ENCODE data around the gene CNTN4.

The CNTN4 gene

DNA sequence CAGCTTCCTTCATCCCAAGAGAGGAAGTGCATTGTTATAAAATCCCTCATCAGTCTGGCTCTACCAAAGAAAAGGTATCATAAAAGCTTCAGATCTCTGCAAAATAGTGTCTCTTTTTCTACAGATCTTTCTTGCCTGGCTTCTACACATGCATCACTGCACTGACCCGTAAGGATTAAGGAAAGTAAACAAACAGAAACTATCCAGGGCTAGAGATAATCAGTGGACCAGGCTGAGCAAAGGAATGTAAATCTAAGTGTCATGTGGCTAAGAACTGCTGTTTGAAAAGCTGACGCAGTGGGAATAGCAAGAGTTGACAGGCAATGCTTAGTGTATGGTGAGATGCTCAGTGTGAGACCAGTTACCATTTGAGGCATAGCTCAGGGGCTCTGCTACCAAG is 671.8 kb downstream of the CNTN4 start:
- H3K27ac ChIP-seq (ENCODE audit: low read length) = no peak overlapping the region
- no peak overlapping the region for H3K4me3 ChIP-seq (ENCODE audit: low read depth in 1 of 2, low read length in 2 of 2)
- H3K9me3 ChIP-seq (ENCODE audit: control insufficient read depth in 1 of 2, low read length in 2 of 2) = no peaks in the 10 kb centered on the region
- no peaks in the 10 kb centered on the region for H3K4me1 ChIP-seq (ENCODE audit: control insufficient read depth in 1 of 2, insufficient read depth in 2 of 2, low read length in 2 of 2)
- no peaks in the 10 kb centered on the region for H3K36me3 ChIP-seq (ENCODE audit: control insufficient read depth in 1 of 2, insufficient read depth in 2 of 2, low read length in 2 of 2)
- H3K27me3 ChIP-seq (ENCODE audit: low read depth, low read length) = no peaks in the 10 kb centered on the region

DNA sequence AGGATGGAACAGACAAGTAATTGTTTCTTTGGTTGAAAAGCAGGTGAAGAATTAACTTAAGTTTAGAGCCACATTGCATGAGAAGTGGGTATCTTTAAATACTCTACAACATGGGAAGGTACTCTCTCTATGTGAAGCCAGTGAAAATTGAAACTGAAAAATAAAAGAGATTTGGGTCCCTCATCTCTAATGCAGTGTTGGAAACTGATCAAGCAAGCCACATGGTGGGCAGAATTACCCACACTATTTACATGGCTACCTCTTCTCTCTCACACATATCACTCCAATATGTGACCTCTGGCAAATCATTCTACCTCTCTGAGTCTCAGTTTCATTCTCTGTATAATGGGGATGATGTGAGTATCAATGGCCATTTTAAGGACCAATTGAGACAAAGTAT is 672.5 kb downstream of the CNTN4 start:
- Histone ChIP-seq H3K27ac (ENCODE audit: low read length) (no peak overlapping the region), H3K27me3 (ENCODE audit: low read depth, low read length) (no peaks in the 10 kb centered on the region), H3K9me3 (ENCODE audit: control insufficient read depth in 1 of 2, low read length in 2 of 2) (no peaks in the 10 kb centered on the region), H3K36me3 (ENCODE audit: control insufficient read depth in 1 of 2, insufficient read depth in 2 of 2, low read length in 2 of 2) (no peaks in the 10 kb centered on the region), H3K4me3 (ENCODE audit: low read depth in 1 of 2, low read length in 2 of 2) (no peak overlapping the region), H3K4me1 (ENCODE audit: control insufficient read depth in 1 of 2, insufficient read depth in 2 of 2, low read length in 2 of 2) (no peaks in the 10 kb centered on the region)

DNA sequence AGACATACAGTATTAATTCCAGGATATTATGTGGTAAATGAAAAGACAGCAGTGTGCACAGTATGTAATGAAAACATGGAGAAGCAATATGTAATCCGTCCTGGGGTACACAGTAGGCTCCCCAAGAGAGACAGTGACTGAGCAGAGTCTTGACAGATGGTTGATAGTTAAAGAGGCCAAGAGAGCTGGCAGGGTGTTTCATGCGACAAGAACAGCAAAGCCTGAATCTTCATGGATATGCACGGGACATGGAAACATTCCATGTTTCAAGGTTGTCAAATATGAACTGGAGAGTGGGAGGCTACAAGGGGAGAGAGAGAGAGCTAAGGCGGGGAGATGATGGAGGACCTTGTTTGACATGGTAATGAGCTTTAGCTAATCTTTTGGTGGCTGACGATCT is 673.1 kb downstream of the CNTN4 start:
- Histone ChIP-seq H3K27ac (ENCODE audit: low read length) (no peak overlapping the region), H3K4me3 (ENCODE audit: low read depth in 1 of 2, low read length in 2 of 2) (no peak overlapping the region), H3K4me1 (ENCODE audit: control insufficient read depth in 1 of 2, insufficient read depth in 2 of 2, low read length in 2 of 2) (no peaks in the 10 kb centered on the region), H3K27me3 (ENCODE audit: low read depth, low read length) (no peaks in the 10 kb centered on the region), H3K9me3 (ENCODE audit: control insufficient read depth in 1 of 2, low read length in 2 of 2) (no peaks in the 10 kb centered on the region), H3K36me3 (ENCODE audit: control insufficient read depth in 1 of 2, insufficient read depth in 2 of 2, low read length in 2 of 2) (no peaks in the 10 kb centered on the region)

DNA sequence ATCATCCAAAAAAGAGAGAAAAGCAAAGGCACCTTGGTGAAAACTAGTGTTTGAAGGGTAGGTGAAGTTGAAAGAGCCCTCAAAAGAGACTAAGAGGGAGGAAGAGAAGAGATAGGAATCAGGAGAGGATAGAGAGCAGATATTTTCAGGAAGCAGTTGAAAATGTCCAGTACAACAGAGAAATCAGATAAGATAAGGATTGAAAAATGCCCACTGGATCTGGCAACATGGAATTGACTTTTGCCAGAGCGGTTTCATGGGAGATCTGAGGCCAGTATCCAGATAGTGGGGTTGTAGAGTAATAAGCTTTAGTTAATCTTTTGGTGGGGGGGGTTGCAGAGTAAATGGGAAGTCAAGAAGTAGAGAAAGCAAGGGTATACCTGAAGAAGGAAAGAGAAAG is 674.1 kb downstream of the CNTN4 start:
- Histone ChIP-seq H3K27ac (ENCODE audit: low read length) (no peak overlapping the region), H3K4me1 (ENCODE audit: control insufficient read depth in 1 of 2, insufficient read depth in 2 of 2, low read length in 2 of 2) (no peaks in the 10 kb centered on the region), H3K36me3 (ENCODE audit: control insufficient read depth in 1 of 2, insufficient read depth in 2 of 2, low read length in 2 of 2) (no peaks in the 10 kb centered on the region), H3K9me3 (ENCODE audit: control insufficient read depth in 1 of 2, low read length in 2 of 2) (no peaks in the 10 kb centered on the region), H3K27me3 (ENCODE audit: low read depth, low read length) (no peaks in the 10 kb centered on the region), H3K4me3 (ENCODE audit: low read depth in 1 of 2, low read length in 2 of 2) (no peak overlapping the region)

DNA sequence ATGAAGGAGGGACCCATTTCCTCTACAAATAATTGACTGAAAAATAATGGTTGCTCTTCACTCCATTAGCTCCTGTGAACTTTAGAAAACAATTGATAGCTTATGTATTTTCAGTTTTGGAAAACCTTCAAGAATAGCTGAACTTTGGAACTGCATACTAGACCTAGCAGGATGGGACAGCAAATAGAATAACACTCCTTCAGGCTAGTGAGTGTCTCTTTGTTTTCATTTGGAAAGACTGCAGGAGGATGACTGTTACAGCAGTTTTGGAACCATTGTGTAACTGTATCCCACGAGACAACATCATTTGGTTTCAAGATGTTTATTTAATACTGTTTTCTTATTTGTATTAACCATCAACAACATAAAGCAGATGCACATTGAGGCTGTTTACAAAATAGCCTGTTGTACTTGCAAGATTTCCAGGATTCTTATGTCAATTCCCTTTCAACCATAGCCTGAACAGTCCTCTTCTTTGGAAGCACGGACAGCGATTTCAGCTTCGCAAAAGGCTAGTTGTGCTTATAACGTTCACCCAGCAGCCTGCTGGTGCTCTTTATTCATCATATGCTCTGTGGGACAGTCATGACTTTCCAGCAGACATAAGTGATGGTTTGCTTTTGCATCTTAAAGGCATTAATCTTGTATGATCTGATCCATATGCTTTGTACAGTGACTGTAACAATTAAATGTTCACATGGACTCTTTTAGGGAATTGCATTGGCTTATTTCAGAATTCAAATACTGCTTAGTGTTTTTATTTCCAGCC is 676.0 kb downstream of the CNTN4 start:
- no peaks in the 10 kb centered on the region for H3K4me1 ChIP-seq (ENCODE audit: control insufficient read depth in 1 of 2, insufficient read depth in 2 of 2, low read length in 2 of 2)
- no peaks in the 10 kb centered on the region for H3K9me3 ChIP-seq (ENCODE audit: control insufficient read depth in 1 of 2, low read length in 2 of 2)
- no peak overlapping the region for H3K4me3 ChIP-seq (ENCODE audit: low read depth in 1 of 2, low read length in 2 of 2)
- no peaks in the 10 kb centered on the region for H3K27me3 ChIP-seq (ENCODE audit: low read depth, low read length)
- no peaks in the 10 kb centered on the region for H3K36me3 ChIP-seq (ENCODE audit: control insufficient read depth in 1 of 2, insufficient read depth in 2 of 2, low read length in 2 of 2)
- H3K27ac ChIP-seq (ENCODE audit: low read length) = no peak overlapping the region

DNA sequence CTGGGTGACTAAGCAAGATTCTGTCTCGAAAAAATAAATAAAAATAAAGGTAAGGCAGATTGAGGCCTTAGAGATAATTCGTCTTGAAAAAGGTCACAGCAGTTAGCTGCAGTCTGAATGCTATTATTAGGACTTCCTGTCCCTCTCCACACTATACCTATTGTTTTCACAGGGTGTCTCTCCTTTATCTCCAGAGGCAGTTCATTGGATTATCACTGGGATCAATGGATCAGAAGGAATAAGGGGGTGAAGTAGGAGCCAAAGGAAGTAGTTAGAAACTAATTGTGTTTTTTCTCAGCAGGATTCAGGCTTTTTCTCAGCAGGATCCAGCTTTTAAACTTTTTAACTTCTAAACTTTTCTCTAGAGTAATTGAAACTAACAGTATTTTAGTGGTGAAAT is 684.6 kb downstream of the CNTN4 start:
- Histone ChIP-seq H3K36me3 (ENCODE audit: control insufficient read depth in 1 of 2, insufficient read depth in 2 of 2, low read length in 2 of 2) (no peaks in the 10 kb centered on the region), H3K4me1 (ENCODE audit: control insufficient read depth in 1 of 2, insufficient read depth in 2 of 2, low read length in 2 of 2) (no peaks in the 10 kb centered on the region), H3K27me3 (ENCODE audit: low read depth, low read length) (no peaks in the 10 kb centered on the region), H3K4me3 (ENCODE audit: low read depth in 1 of 2, low read length in 2 of 2) (no peak overlapping the region), H3K27ac (ENCODE audit: low read length) (no peak overlapping the region), H3K9me3 (ENCODE audit: control insufficient read depth in 1 of 2, low read length in 2 of 2) (no peaks in the 10 kb centered on the region)

DNA sequence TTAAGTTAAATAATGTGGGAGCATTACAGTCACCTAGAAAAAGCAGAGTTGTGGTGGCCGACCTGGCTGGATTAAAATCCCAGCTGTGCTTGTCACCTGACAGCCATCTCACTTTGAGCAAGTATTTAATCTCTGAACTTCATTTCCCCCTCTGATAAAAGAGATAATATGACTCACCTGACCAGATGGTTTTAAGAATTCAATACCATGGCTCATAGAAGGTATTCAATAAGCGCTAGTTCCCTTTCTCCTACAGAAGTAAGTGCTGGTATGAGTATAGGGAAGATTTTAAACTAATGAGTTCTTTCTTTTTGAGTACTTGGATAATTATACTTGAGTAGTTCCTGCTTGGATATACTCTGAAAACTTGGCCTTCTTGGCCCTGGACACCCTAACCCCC is 686.0 kb downstream of the CNTN4 start:
- H3K9me3 ChIP-seq (ENCODE audit: control insufficient read depth in 1 of 2, low read length in 2 of 2) = no peaks in the 10 kb centered on the region
- H3K36me3 ChIP-seq (ENCODE audit: control insufficient read depth in 1 of 2, insufficient read depth in 2 of 2, low read length in 2 of 2) = no peaks in the 10 kb centered on the region
- no peaks in the 10 kb centered on the region for H3K4me1 ChIP-seq (ENCODE audit: control insufficient read depth in 1 of 2, insufficient read depth in 2 of 2, low read length in 2 of 2)
- no peak overlapping the region for H3K27ac ChIP-seq (ENCODE audit: low read length)
- H3K4me3 ChIP-seq (ENCODE audit: low read depth in 1 of 2, low read length in 2 of 2) = no peak overlapping the region
- no peaks in the 10 kb centered on the region for H3K27me3 ChIP-seq (ENCODE audit: low read depth, low read length)

DNA sequence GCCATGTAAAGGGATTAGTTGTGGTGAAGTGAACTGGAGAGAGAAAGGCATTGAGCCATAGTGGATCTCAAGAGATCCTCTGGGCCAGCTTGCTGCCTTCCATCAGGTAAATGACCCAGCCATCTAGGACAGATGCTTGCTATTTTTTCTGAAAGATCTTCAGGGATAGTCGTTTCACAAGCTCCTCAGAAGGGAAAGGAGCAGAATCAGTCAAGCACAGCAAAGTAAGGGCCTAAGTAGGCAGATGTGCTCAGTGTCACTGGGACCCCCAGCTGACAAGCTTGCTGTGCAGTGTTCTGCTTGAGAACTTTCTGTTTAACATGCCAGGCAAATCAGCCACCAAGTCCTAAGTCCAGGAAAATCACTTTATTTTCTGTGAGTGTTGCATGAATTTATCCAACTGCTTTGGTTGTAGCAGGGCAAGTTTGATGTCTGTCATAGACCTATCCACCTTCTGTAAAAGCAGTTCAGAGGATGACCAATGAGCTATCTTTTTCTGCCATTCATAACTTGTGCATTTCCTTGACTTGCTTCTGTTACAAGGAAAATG is 691.7 kb downstream of the CNTN4 start:
- no peaks in the 10 kb centered on the region for H3K4me1 ChIP-seq (ENCODE audit: control insufficient read depth in 1 of 2, insufficient read depth in 2 of 2, low read length in 2 of 2)
- H3K27me3 ChIP-seq (ENCODE audit: low read depth, low read length) = no peaks in the 10 kb centered on the region
- no peak overlapping the region for H3K4me3 ChIP-seq (ENCODE audit: low read depth in 1 of 2, low read length in 2 of 2)
- H3K9me3 ChIP-seq (ENCODE audit: control insufficient read depth in 1 of 2, low read length in 2 of 2) = no peaks in the 10 kb centered on the region
- no peaks in the 10 kb centered on the region for H3K36me3 ChIP-seq (ENCODE audit: control insufficient read depth in 1 of 2, insufficient read depth in 2 of 2, low read length in 2 of 2)
- no peak overlapping the region for H3K27ac ChIP-seq (ENCODE audit: low read length)

DNA sequence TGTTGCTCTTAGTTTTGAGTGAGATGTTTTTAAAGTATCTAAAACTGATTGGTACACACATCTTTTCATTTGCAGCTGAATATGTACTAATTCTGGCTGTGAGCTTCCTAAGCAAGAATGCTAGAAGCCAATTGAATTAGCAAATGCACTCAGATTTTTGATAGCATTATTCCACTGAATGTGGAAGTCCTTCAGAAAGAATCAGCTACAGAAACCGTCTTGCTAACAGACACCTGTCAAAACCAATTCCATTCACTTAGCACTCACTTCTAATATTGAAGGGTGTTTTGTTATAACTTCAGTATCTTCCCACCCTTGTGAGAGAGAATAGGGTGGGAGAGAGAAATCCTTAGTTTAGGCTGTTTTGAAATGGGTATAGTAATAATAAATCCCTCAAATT is 693.8 kb downstream of the CNTN4 start:
- H3K4me3 ChIP-seq (ENCODE audit: low read depth in 1 of 2, low read length in 2 of 2) = no peak overlapping the region
- H3K4me1 ChIP-seq (ENCODE audit: control insufficient read depth in 1 of 2, insufficient read depth in 2 of 2, low read length in 2 of 2) = no peaks in the 10 kb centered on the region
- H3K36me3 ChIP-seq (ENCODE audit: control insufficient read depth in 1 of 2, insufficient read depth in 2 of 2, low read length in 2 of 2) = no peaks in the 10 kb centered on the region
- H3K27ac ChIP-seq (ENCODE audit: low read length) = no peak overlapping the region
- no peaks in the 10 kb centered on the region for H3K9me3 ChIP-seq (ENCODE audit: control insufficient read depth in 1 of 2, low read length in 2 of 2)
- H3K27me3 ChIP-seq (ENCODE audit: low read depth, low read length) = no peaks in the 10 kb centered on the region

DNA sequence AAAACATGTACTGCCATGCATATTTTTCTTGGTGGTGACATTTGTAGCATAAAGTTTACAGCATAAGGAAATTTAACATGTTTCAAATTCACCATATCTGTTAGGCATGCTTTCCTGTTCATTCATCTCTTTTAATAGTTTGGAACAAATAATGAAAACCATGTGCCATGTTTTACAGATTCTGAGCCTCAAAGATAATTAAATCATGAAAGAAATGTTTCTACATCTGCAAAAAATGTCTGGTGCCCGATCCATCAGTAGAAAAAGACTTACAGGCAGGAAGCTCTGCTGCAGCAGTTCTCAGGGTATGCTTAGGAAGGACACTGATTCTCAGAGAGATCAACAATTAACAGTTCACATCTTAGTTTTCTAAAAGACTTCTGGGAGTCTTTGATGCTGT is 695.3 kb downstream of the CNTN4 start:
- Histone ChIP-seq H3K36me3 (ENCODE audit: control insufficient read depth in 1 of 2, insufficient read depth in 2 of 2, low read length in 2 of 2) (no peaks in the 10 kb centered on the region), H3K4me1 (ENCODE audit: control insufficient read depth in 1 of 2, insufficient read depth in 2 of 2, low read length in 2 of 2) (no peaks in the 10 kb centered on the region)

DNA sequence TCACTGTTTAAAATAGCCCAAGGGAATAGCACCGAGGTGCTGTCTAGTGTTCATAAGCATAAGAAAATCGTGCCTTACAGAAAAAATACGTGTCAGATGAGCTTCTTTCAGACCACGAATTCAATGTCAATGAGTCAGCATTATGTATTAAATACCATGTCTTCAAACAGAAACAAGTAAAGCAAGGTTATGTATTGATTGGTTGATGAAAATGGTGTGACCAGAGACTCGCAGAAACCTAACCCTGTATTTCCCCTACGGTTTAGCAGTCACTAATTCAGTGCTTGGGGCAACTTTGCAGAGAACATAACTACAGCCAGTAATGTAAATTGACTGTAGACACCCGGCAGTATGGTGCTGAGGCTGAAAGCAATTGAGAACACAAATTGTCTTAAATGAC is 703.8 kb downstream of the CNTN4 start:
- H3K4me1 ChIP-seq (ENCODE audit: control insufficient read depth in 1 of 2, insufficient read depth in 2 of 2, low read length in 2 of 2) = no peaks in the 10 kb centered on the region
- no peaks in the 10 kb centered on the region for H3K9me3 ChIP-seq (ENCODE audit: control insufficient read depth in 1 of 2, low read length in 2 of 2)
- no peak overlapping the region for H3K27ac ChIP-seq (ENCODE audit: low read length)
- H3K27me3 ChIP-seq (ENCODE audit: low read depth, low read length) = no peaks in the 10 kb centered on the region
- H3K36me3 ChIP-seq (ENCODE audit: control insufficient read depth in 1 of 2, insufficient read depth in 2 of 2, low read length in 2 of 2) = no peaks in the 10 kb centered on the region
- no peak overlapping the region for H3K4me3 ChIP-seq (ENCODE audit: low read depth in 1 of 2, low read length in 2 of 2)

More for the DNA sequence above, 695.3 kb downstream of the CNTN4 start:
- H3K27ac ChIP-seq (ENCODE audit: low read length) = no peak overlapping the region
- no peaks in the 10 kb centered on the region for H3K9me3 ChIP-seq (ENCODE audit: control insufficient read depth in 1 of 2, low read length in 2 of 2)
- H3K4me3 ChIP-seq (ENCODE audit: low read depth in 1 of 2, low read length in 2 of 2) = no peak overlapping the region
- H3K27me3 ChIP-seq (ENCODE audit: low read depth, low read length) = no peaks in the 10 kb centered on the region

DNA sequence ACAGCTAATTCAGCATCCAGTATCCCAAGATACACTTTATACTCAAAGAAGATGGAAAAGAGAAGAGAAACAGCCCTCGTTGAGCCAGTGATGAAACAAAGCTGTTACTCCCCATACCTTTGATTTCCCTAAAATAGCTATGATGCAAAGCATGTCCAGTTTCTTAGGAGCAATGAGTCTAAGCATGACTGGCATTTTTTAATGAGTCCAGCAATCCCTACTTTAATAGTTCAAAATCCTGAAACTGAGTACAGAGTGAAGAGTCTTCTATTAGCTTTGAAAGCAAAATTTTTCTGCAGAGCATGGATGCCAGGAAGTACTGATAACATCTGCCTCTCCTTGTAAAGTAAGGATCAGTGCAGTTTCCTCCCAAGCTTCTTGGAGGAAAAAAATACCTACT is 708.8 kb downstream of the CNTN4 start:
- H3K4me1 ChIP-seq (ENCODE audit: control insufficient read depth in 1 of 2, insufficient read depth in 2 of 2, low read length in 2 of 2) = no peaks in the 10 kb centered on the region
- H3K4me3 ChIP-seq (ENCODE audit: low read depth in 1 of 2, low read length in 2 of 2) = no peak overlapping the region
- H3K36me3 ChIP-seq (ENCODE audit: control insufficient read depth in 1 of 2, insufficient read depth in 2 of 2, low read length in 2 of 2) = no peaks in the 10 kb centered on the region
- H3K9me3 ChIP-seq (ENCODE audit: control insufficient read depth in 1 of 2, low read length in 2 of 2) = no peaks in the 10 kb centered on the region
- H3K27ac ChIP-seq (ENCODE audit: low read length) = no peak overlapping the region
- no peaks in the 10 kb centered on the region for H3K27me3 ChIP-seq (ENCODE audit: low read depth, low read length)
